ENCODE measurements around the gene GCSAML. TPM values are rescaled to one million over a fixed set of nuclear protein-coding genes. Genes with fewer than 3 reads are reported as not detected.

GCSAML gene
- total RNA-seq, 1 donor from 2014 or later, result not detected

DNA sequence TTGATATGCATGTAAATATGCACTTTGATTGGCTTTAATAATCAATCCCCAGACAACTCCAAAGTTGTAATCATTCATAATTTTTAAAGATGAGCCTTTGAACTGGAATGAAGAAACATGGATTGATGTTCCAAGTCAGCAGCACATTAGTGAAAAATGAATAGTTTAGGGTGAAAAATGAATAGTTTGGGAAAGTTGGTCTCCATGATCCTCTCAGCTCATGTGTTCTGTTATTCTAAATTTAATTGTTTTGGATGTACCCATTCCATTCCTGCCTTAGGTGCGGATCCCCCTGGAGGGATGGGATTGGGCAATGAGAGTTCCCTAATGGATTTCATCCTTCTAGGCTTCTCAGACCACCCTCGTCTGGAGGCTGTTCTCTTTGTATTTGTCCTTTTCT lies 56.4 kb downstream of the GCSAML start, which contains the start of gene OR2G3:
OR2G3 (plus strand) TSS at position 301 of the 400 bp plus-strand sequence; CDS start at position 301, 0 bp downstream.
- DNase-seq (ENCODE audit: low read depth, low spot score), result no peak
- H3K27ac Mint-ChIP-seq (ENCODE audit: unreplicated experiment), result no peak within 1 kb of the TSS
- TF ChIP-seq, protein P1, sequence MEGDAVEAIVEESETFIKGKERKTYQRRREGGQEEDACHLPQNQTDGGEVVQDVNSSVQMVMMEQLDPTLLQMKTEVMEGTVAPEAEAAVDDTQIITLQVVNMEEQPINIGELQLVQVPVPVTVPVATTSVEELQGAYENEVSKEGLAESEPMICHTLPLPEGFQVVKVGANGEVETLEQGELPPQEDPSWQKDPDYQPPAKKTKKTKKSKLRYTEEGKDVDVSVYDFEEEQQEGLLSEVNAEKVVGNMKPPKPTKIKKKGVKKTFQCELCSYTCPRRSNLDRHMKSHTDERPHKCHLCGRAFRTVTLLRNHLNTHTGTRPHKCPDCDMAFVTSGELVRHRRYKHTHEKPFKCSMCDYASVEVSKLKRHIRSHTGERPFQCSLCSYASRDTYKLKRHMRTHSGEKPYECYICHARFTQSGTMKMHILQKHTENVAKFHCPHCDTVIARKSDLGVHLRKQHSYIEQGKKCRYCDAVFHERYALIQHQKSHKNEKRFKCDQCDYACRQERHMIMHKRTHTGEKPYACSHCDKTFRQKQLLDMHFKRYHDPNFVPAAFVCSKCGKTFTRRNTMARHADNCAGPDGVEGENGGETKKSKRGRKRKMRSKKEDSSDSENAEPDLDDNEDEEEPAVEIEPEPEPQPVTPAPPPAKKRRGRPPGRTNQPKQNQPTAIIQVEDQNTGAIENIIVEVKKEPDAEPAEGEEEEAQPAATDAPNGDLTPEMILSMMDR (conservative IDR thresholded peaks at IDR 0.05), result no peak
- no peaks in the 10 kb centered on the region for H3K4me1 Mint-ChIP-seq
- H3K9me3 Mint-ChIP-seq, result peaks cover 10% of the 10 kb centered on the region
- H3K4me3 Mint-ChIP-seq, result no peak within 1 kb of the TSS
- H3K36me3 Mint-ChIP-seq (ENCODE audit: low read depth), result no peaks in the 10 kb centered on the region
- peaks cover 11% of the 10 kb centered on the region for H3K27me3 Mint-ChIP-seq (ENCODE audit: low read depth)

DNA sequence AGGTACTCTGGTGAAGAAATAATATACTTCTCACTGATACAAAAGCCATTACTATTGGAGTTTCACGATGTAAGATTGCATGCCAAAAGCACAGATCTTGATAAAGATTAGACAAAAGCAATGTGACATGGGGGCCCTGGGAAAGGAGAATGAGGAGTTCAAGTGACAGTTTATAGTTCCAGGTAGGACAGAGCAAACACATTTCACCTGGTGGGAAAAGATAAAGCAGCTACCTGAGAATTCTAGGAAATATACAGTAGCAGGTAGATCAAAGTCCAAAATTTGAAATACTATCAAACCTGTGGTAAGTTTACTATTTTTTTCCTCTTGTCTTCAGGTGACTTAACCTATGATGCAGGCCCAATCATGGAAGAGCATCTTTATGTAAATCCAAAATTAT lies 64.5 kb downstream of the GCSAML start:
- Mint-ChIP-seq H3K4me3 (no peak overlapping the region), H3K27me3 (ENCODE audit: low read depth) (no peaks in the 10 kb centered on the region), H3K9me3 (peaks cover 6% of the 10 kb centered on the region), H3K4me1 (no peaks in the 10 kb centered on the region), H3K27ac (ENCODE audit: unreplicated experiment) (no peak overlapping the region), H3K36me3 (ENCODE audit: low read depth) (no peaks in the 10 kb centered on the region)
- no peak for DNase-seq (ENCODE audit: low read depth, low spot score)
- TF ChIP-seq, protein P1 (conservative IDR thresholded peaks at IDR 0.05), result no peak

DNA sequence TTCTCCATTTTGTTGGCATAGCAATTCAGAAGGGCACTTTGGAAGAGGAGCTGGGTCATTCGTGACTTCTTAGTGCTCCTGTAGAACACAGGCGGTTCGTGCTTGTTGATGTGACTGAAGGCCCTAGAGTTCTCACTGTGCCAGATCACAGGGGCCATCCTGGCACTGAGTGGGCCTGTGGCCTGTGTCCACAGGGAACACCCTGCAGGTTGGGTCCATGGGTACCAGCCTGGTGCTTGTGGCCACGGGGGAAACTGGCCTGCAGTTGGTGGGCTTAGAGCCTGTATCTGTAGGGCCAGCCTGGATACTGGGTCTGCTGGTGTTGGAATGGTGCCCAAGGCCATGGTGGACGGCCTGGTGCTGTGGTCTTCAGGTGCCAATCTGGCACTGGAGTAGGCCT lies 65.7 kb downstream of the GCSAML start:
- H3K9me3 Mint-ChIP-seq, result peaks cover 4% of the 10 kb centered on the region
- peaks cover 4% of the 10 kb centered on the region for H3K27me3 Mint-ChIP-seq (ENCODE audit: low read depth)
- no peak overlapping the region for H3K27ac Mint-ChIP-seq (ENCODE audit: unreplicated experiment)
- DNase-seq (ENCODE audit: low read depth, low spot score), result no peak
- no peak overlapping the region for H3K4me3 Mint-ChIP-seq
- H3K4me1 Mint-ChIP-seq, result no peaks in the 10 kb centered on the region
- no peaks in the 10 kb centered on the region for H3K36me3 Mint-ChIP-seq (ENCODE audit: low read depth)
- TF ChIP-seq, protein P1 (conservative IDR thresholded peaks at IDR 0.05), result no peak

Other genes starting within 250 kb of the GCSAML start
- 64.2 and 65.5 TPM in 2 replicates for gene ZNF496, start 217.3 kb upstream of the GCSAML start, total RNA-seq
- gene NLRP3, start 133.0 kb upstream of the GCSAML start, total RNA-seq, result 0.07 TPM in 2 replicates
- gene OR2B11, start 91.0 kb upstream of the GCSAML start, total RNA-seq, result not detected in 2 replicates
- not detected in 2 replicates for gene OR2C3, start 12.7 kb upstream of the GCSAML start, total RNA-seq
- not detected in 2 replicates for gene OR2G2, start 39.2 kb downstream of the GCSAML start, total RNA-seq
- not detected in 2 replicates for gene OR2G3, start 56.5 kb downstream of the GCSAML start, total RNA-seq
- not detected in 2 replicates for gene OR13G1, start 130.6 kb downstream of the GCSAML start, total RNA-seq
- gene OR6F1, start 167.5 kb downstream of the GCSAML start, total RNA-seq, result not detected in 2 replicates
- gene OR14K1, start 189.5 kb downstream of the GCSAML start, total RNA-seq, result not detected in 2 replicates
- gene OR14A2, start 199.0 kb downstream of the GCSAML start, total RNA-seq, result not detected in 2 replicates
- gene OR1C1, start 211.4 kb downstream of the GCSAML start, total RNA-seq, result not detected in 2 replicates

Data from neural crest cell (in vitro differentiated cells).